GM06990 (cell line): ENCODE results near the gene CHCHD6.

Source experiments
- DNase-seq: peaks from one replicate; pipeline ENCODE4 v3.0.0-alpha.2; 2011; ENCODE audit not compliant: insufficient read length; ENCODE audit errors: extremely low read depth
- H3K27me3 ChIP-seq: replicated peaks from 2 replicates; pipeline ENCODE4 v1.6.0; 2011; ENCODE audit warnings: low read length; ENCODE audit not compliant: control insufficient read depth, insufficient read depth
- H3K36me3 ChIP-seq: 2 replicates; pipeline ENCODE4 v1.5.1; 2011; ENCODE audit warnings: low read length; ENCODE audit not compliant: control insufficient read depth, insufficient read depth
- H3K4me3 ChIP-seq: replicated peaks from 2 replicates; pipeline ENCODE4 v1.5.1; 2011; ENCODE audit warnings: low read depth, mild to moderate bottlenecking, control low read depth, low read length
- TF ChIP-seq, protein P1 (sequence below): IDR thresholded peaks from 2 replicates; pipeline ENCODE4 v1.5.1; 2011; ENCODE audit warnings: low read length, control low read depth, mild to moderate bottlenecking, inconsistent platforms; ENCODE audit not compliant: insufficient read depth, poor library complexity, severe bottlenecking

Gene CHCHD6

DNA sequence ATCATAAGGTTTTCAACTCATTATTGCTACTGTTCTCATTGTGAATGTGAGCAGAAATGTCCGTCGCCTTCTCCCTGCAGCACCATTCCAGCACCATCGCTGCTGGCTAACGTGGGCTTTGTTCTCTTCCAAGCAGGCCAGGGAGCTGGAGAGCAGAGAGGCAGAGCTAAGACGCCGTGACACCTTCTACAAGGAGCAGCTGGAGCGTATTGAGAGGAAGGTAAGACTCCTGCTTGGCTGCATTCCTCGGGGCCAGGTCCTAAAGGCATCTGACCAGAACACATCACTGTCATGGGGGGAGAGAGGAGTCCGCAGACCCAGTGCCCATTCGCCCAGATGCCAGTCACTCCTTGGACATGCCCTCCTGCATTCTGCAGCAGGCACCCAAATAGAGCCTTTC, 148.5 kb downstream of the CHCHD6 start:
- Histone ChIP-seq H3K36me3 (no peaks in the 10 kb centered on the region), H3K4me3 (no peak overlapping the region), H3K27me3 (no peaks in the 10 kb centered on the region)
- DNase-seq: no peak
- TF ChIP-seq, protein P1, sequence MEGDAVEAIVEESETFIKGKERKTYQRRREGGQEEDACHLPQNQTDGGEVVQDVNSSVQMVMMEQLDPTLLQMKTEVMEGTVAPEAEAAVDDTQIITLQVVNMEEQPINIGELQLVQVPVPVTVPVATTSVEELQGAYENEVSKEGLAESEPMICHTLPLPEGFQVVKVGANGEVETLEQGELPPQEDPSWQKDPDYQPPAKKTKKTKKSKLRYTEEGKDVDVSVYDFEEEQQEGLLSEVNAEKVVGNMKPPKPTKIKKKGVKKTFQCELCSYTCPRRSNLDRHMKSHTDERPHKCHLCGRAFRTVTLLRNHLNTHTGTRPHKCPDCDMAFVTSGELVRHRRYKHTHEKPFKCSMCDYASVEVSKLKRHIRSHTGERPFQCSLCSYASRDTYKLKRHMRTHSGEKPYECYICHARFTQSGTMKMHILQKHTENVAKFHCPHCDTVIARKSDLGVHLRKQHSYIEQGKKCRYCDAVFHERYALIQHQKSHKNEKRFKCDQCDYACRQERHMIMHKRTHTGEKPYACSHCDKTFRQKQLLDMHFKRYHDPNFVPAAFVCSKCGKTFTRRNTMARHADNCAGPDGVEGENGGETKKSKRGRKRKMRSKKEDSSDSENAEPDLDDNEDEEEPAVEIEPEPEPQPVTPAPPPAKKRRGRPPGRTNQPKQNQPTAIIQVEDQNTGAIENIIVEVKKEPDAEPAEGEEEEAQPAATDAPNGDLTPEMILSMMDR: no peak

DNA sequence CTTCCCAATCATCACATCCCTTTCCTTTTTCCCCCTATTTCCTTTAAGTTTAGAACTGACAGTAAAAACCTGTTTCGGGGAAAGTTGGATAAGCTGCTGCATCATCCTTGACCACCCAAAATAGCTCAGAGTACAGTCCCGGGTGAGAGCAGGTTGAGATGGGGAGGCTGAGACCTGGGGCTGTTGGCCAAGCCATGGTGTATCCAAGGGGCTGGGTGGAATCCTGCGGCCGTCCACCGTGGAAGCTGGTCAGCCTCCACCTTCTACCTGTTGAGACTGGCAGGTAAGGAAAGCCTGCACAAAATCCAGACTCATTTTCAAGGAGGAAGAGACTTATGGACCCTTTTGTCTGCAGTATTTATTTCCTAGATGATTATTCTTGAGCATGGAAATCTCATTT, 150.6 kb downstream of the CHCHD6 start:
- DNase-seq: no peak
- Histone ChIP-seq H3K4me3 (no peak overlapping the region), H3K27me3 (no peaks in the 10 kb centered on the region), H3K36me3 (no peaks in the 10 kb centered on the region)
- TF ChIP-seq, protein P1: no peak

DNA sequence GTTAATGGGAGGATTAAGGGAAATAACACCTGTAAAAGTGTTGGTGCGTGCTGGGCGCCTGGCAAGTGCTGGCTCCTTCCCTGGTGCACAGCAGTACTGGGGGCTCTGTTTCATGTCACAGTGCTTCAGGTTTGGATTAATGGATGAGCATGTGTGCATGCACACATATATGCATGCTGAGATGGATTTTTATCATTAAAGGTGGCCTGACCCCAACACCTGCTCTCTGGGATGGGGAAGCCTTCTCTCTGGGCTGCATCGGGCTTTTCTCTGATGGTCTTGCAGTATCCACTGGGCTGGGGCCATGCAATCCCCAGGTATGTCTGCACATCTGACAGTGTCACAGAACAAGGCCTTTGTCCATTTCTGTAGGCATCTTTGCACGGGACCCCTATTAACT, 151.3 kb downstream of the CHCHD6 start:
- Histone ChIP-seq H3K4me3 (no peak overlapping the region), H3K36me3 (no peaks in the 10 kb centered on the region), H3K27me3 (no peaks in the 10 kb centered on the region)
- no peak for DNase-seq
- TF ChIP-seq, protein P1: no peak

DNA sequence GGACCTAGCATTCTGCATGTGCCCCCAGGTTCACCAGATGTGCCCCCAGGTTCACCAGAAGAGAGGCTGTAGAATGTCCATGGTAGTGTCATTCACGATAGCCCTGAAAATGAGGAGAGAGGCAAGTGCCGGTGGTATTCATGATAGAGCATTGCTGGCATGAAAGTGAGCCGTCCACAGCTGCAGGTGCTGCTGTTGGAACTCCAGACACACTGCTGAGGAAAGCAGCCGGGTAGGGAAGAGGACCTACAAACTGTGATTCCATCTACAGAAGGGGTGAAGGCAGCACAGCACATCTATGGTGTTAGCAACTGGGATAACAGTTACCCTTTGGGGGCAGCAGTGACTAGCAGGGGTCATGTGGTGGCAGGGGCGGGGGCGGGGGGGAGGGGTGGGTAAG, 153.9 kb downstream of the CHCHD6 start:
- Histone ChIP-seq H3K4me3 (no peak overlapping the region), H3K27me3 (no peaks in the 10 kb centered on the region), H3K36me3 (no peaks in the 10 kb centered on the region)
- DNase-seq: no peak
- TF ChIP-seq, protein P1: no peak

DNA sequence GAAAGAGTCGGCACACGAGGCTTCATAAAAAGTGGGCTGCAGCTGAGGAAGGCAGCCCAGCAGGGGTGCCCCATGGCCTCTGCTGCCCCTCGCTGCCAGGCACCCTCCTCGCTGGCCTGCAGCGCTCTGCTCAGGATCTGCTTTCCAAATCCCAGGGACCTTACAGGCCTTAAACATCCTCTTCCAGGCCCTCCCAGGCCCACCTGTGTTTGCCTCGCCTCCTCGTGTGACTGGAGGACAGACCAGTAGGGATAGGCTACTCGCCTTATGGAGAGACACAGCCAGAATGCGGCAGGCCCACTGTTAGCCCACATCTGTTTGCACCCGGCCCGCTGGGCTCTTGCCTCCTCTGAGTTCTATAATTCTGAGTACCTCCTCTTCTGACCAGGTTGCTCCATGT, 154.4 kb downstream of the CHCHD6 start:
- Histone ChIP-seq H3K36me3 (no peaks in the 10 kb centered on the region), H3K4me3 (no peak overlapping the region), H3K27me3 (no peaks in the 10 kb centered on the region)
- TF ChIP-seq, protein P1: no peak
- no peak for DNase-seq

DNA sequence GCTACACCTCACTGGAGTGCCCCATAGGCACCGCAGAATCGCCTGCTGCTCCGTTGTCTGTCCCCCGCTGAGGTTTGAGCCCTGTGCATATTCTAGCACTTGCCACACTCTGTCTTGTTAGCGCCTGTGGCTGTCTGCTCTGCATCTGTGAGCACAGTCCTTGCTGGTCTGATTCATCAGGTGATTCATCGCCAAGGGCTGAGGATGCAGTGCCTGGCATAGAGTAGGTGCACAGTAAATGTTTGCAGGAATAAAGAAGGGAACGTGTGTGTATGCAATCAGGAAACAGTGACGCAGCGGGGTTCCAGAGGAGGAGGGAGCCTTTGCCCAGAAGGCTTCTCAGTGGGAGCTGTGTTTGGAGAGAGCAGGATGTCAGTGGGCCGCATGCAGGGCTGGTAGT, 154.8 kb downstream of the CHCHD6 start:
- TF ChIP-seq, protein P1: no peak
- DNase-seq: no peak
- H3K4me3 ChIP-seq: no peak overlapping the region
- no peaks in the 10 kb centered on the region for H3K36me3 ChIP-seq
- no peaks in the 10 kb centered on the region for H3K27me3 ChIP-seq
